Measurements from ENCODE around the gene MAGI2.

Gene MAGI2

GRCh38 chr7:78082556-78082955 lies 1370.9 kb downstream of the MAGI2 start:
- Histone ChIP-seq H4K20me1 (ENCODE audit: low read depth, low read length) (no peaks in the 10 kb centered on the region), H3K9ac (ENCODE audit: low read length) (no peak overlapping the region), H3F3A (ENCODE audit: insufficient read depth) (no peaks in the 10 kb centered on the region), H2AFZ (ENCODE audit: low read depth, low read length, severe bottlenecking) (no peak overlapping the region), H3K27me3 (ENCODE audit: low read length) (no peaks in the 10 kb centered on the region), H3K4me3 (ENCODE audit: insufficient read depth, low read length, poor library complexity, severe bottlenecking) (no peak overlapping the region), H3K4me2 (ENCODE audit: low read depth, low read length, poor library complexity, severe bottlenecking) (no peak overlapping the region), H3K9me2 (replicated peaks; ENCODE audit: insufficient read depth, low read length) (no peaks in the 10 kb centered on the region), H3K9me3 (ENCODE audit: insufficient read depth, low read length) (no peaks in the 10 kb centered on the region), H3K27ac (ENCODE audit: low read depth, low read length) (no peak overlapping the region), H3K36me3 (ENCODE audit: low read length) (no peaks in the 10 kb centered on the region), H3K79me2 (ENCODE audit: insufficient read depth, low read length) (no peaks in the 10 kb centered on the region)
- TF ChIP-seq EZH2phosphoT487 (conservative IDR thresholded peaks at IDR 0.05; ENCODE audit: low read length) (no peak), CTCF (IDR thresholded peaks at IDR 0.05; ENCODE audit: insufficient read depth, low read length, poor library complexity, severe bottlenecking) (no peak)

GRCh38 chr7:78081888-78082287 lies 1371.6 kb downstream of the MAGI2 start:
- TF ChIP-seq EZH2phosphoT487 (conservative IDR thresholded peaks at IDR 0.05; ENCODE audit: low read length) (no peak), CTCF (IDR thresholded peaks at IDR 0.05; ENCODE audit: insufficient read depth, low read length, poor library complexity, severe bottlenecking) (peak; percentile 36)
- Histone ChIP-seq H3F3A (ENCODE audit: insufficient read depth) (no peaks in the 10 kb centered on the region), H3K36me3 (ENCODE audit: low read length) (no peaks in the 10 kb centered on the region), H3K4me2 (ENCODE audit: low read depth, low read length, poor library complexity, severe bottlenecking) (no peak overlapping the region), H3K27ac (ENCODE audit: low read depth, low read length) (no peak overlapping the region), H3K4me3 (ENCODE audit: insufficient read depth, low read length, poor library complexity, severe bottlenecking) (no peak overlapping the region), H3K9me2 (replicated peaks; ENCODE audit: insufficient read depth, low read length) (no peaks in the 10 kb centered on the region), H3K79me2 (ENCODE audit: insufficient read depth, low read length) (no peaks in the 10 kb centered on the region), H4K20me1 (ENCODE audit: low read depth, low read length) (no peaks in the 10 kb centered on the region), H2AFZ (ENCODE audit: low read depth, low read length, severe bottlenecking) (no peak overlapping the region), H3K9me3 (ENCODE audit: insufficient read depth, low read length) (no peaks in the 10 kb centered on the region), H3K9ac (ENCODE audit: low read length) (no peak overlapping the region), H3K27me3 (ENCODE audit: low read length) (no peaks in the 10 kb centered on the region)

DNA sequence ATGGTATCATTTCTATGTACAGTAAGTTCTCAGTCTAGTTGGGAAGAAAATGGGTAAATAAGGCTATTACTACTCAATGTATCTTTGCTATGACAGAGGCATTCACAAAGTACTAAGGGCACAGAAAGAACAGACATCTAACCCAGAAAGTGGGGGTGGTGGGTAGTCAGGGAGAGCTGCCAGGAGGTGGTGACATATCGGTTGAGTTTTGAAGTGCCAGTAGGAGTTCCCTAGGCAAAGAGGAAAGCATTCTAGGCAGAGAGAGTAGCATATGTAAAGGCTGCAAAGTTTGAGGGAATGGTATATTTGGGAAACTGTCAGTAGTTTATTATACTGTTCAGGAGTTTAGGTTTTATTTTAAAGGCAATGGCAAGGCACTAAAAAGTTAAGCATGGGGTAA lies 1372.1 kb downstream of the MAGI2 start:
- Histone ChIP-seq H3K27me3 (ENCODE audit: low read length) (no peaks in the 10 kb centered on the region), H3K79me2 (ENCODE audit: insufficient read depth, low read length) (no peaks in the 10 kb centered on the region), H3K4me3 (ENCODE audit: insufficient read depth, low read length, poor library complexity, severe bottlenecking) (no peak overlapping the region), H3K9ac (ENCODE audit: low read length) (no peak overlapping the region), H3K9me2 (replicated peaks; ENCODE audit: insufficient read depth, low read length) (no peaks in the 10 kb centered on the region), H3K27ac (ENCODE audit: low read depth, low read length) (no peak overlapping the region), H3K4me2 (ENCODE audit: low read depth, low read length, poor library complexity, severe bottlenecking) (no peak overlapping the region), H3F3A (ENCODE audit: insufficient read depth) (no peaks in the 10 kb centered on the region), H2AFZ (ENCODE audit: low read depth, low read length, severe bottlenecking) (no peak overlapping the region), H3K9me3 (ENCODE audit: insufficient read depth, low read length) (no peaks in the 10 kb centered on the region), H3K36me3 (ENCODE audit: low read length) (no peaks in the 10 kb centered on the region), H4K20me1 (ENCODE audit: low read depth, low read length) (no peaks in the 10 kb centered on the region)
- TF ChIP-seq CTCF (IDR thresholded peaks at IDR 0.05; ENCODE audit: insufficient read depth, low read length, poor library complexity, severe bottlenecking) (no peak), EZH2phosphoT487 (conservative IDR thresholded peaks at IDR 0.05; ENCODE audit: low read length) (no peak)
